CMK (cell line): Measurements from ENCODE around the gene ZNF619.
A peak's percentile ranks its signal among the peaks of the same experiment; 100 is the strongest.
"Not testable (repeated sequence)": the region's sequence is repeated elsewhere in the genome, so short reads cannot be mapped to it uniquely, and the experiment has no call there.

Source experiments
- DNase-seq: peaks from one replicate; pipeline ENCODE4 v3.0.0-alpha.2; 2010; ENCODE audit warnings: low read depth

Gene ZNF619

GRCh38 chr3:40476478-40477470 is at the start of gene ZNF619:
TSS of gene ZNF619 (plus strand) at chr3:40477122. CDS start at chr3:40477980, 858 bp downstream.
- peak; percentile 59 for DNase-seq

- DNase-seq = no peak
Measured at GRCh38 chr3:40432793-40433192, 44.1 kb upstream of the ZNF619 start.

GRCh38 chr3:40437889-40438288 is 39.0 kb upstream of the ZNF619 start:
- DNase-seq = no peak

GRCh38 chr3:40445062-40445461 is 31.9 kb upstream of the ZNF619 start:
- DNase-seq = no peak

GRCh38 chr3:40445880-40446279 is 31.0 kb upstream of the ZNF619 start:
- DNase-seq = no peak

- no peak for DNase-seq
Measured at GRCh38 chr3:40450438-40450837, 26.5 kb upstream of the ZNF619 start.

GRCh38 chr3:40451551-40451950 is 25.4 kb upstream of the ZNF619 start:
- no peak for DNase-seq

- DNase-seq = no peak
Measured at GRCh38 chr3:40452057-40452456, 24.9 kb upstream of the ZNF619 start.

- no peak for DNase-seq
Measured at GRCh38 chr3:40452562-40452875, 24.4 kb upstream of the ZNF619 start.

GRCh38 chr3:40452876-40453730 is 23.8 kb upstream of the ZNF619 start:
- DNase-seq = peak; percentile 97

- DNase-seq = no peak
Measured at GRCh38 chr3:40453933-40454332, 23.0 kb upstream of the ZNF619 start.

- DNase-seq = no peak
Measured at GRCh38 chr3:40455328-40455727, 21.6 kb upstream of the ZNF619 start.

GRCh38 chr3:40456279-40456939 is 20.5 kb upstream of the ZNF619 start:
- no peak for DNase-seq

- DNase-seq = peak; percentile 94
Measured at GRCh38 chr3:40456940-40457823, 19.7 kb upstream of the ZNF619 start, which contains the start of gene RPL14. TSS of gene RPL14 (plus strand) at chr3:40457339. CDS start at chr3:40457472, 133 bp downstream.

- DNase-seq = no peak
Measured at GRCh38 chr3:40458473-40458872, 18.4 kb upstream of the ZNF619 start.

GRCh38 chr3:40460481-40460880 is 16.4 kb upstream of the ZNF619 start:
- DNase-seq = not testable (repeated sequence)

GRCh38 chr3:40461161-40461560 is 15.8 kb upstream of the ZNF619 start:
- no peak for DNase-seq

- not testable (repeated sequence) for DNase-seq
Measured at GRCh38 chr3:40462838-40463237, 14.1 kb upstream of the ZNF619 start.

GRCh38 chr3:40463579-40463978 is 13.3 kb upstream of the ZNF619 start:
- DNase-seq = no peak

GRCh38 chr3:40464339-40465110 is 12.4 kb upstream of the ZNF619 start:
- DNase-seq = no peak

GRCh38 chr3:40465111-40465407 is 11.9 kb upstream of the ZNF619 start:
- no peak for DNase-seq
